Adrenal gland (tissue), 5 donors: ENCODE measurements around the gene STON2.

Experiments used
- POLR2A ChIP-seq, 2 donors: fragments of 450-650 bp; IDR thresholded peaks; one replicate each; pipeline ENCODE4 v1.6.1; 2017; ENCODE audit warnings: antibody characterized with exemption in 2 of 2, mild to moderate bottlenecking in 2 of 2, moderate library complexity in 1 of 2
- TF ChIP-seq, protein P1 (sequence below), 6 experiments: fragments of 450-650 bp in 4 of 6; fragments of 200-600 bp in 2 of 6; sonication (generic) in 1 of 6; IDR thresholded peaks; 1 replicate in 5 of 6; 2 replicates in 1 of 6; pipeline versions ENCODE4 v1.5.1 to v1.8.0; 2016 to 2021; ENCODE audit warnings: antibody characterized with exemption in 6 of 6, mild to moderate bottlenecking in 2 of 6, moderate library complexity in 1 of 6
- donor health status: DM: no; HTN: no; CAD: no.

DNA sequence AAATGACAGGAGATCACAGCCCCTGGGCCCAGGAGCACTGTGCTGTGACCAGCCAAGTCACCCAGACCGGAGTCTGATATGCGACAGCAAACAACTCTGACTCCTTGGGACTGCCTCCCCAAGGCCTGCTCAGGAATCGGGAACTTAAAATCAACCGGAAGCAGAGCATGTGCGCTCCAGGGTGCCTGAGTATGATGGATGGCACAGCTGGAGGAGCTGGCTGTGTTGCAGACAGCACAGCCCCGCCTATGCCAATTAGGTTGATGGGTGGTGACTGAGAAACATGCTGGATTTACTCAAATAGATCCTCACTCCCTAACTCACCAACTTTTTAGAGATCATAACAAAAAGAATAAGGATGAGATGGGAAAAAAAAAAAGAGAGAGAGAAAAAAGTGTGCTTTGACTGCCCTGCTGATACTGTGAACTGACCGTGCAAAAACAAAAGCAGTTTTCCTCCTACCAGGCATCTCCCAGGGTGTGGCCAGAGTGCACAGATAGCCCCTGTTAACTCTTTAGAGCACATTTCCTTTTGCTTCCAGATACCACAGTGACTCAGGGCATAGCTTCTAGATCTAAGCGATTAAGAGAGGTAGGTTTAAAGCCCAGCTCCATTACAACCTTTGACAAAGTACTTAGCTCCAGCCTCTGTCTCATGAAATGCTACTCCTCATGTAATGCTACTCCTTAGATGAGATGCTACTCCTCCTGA is 27.4 kb upstream of the STON2 start:
- TF ChIP-seq, protein P1, sequence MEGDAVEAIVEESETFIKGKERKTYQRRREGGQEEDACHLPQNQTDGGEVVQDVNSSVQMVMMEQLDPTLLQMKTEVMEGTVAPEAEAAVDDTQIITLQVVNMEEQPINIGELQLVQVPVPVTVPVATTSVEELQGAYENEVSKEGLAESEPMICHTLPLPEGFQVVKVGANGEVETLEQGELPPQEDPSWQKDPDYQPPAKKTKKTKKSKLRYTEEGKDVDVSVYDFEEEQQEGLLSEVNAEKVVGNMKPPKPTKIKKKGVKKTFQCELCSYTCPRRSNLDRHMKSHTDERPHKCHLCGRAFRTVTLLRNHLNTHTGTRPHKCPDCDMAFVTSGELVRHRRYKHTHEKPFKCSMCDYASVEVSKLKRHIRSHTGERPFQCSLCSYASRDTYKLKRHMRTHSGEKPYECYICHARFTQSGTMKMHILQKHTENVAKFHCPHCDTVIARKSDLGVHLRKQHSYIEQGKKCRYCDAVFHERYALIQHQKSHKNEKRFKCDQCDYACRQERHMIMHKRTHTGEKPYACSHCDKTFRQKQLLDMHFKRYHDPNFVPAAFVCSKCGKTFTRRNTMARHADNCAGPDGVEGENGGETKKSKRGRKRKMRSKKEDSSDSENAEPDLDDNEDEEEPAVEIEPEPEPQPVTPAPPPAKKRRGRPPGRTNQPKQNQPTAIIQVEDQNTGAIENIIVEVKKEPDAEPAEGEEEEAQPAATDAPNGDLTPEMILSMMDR (IDR thresholded peaks at IDR 0.05): no peak
- no peak for TF ChIP-seq POLR2A (IDR thresholded peaks at IDR 0.05)
